Measurements from ENCODE around the gene POLA1. TPM values are rescaled to one million over a fixed set of nuclear protein-coding genes. Genes with fewer than 3 reads are reported as not detected.

Gene POLA1
- total RNA-seq, 1 donor from 2014 or later: 13.2 TPM

GRCh38 chrX:25018682-25019081 lies 325.0 kb downstream of the POLA1 start:
- H3K27me3 Mint-ChIP-seq (ENCODE audit: unreplicated experiment): peaks cover 8% of the 10 kb centered on the region
- H3K9me3 Mint-ChIP-seq (ENCODE audit: unreplicated experiment): peaks cover 11% of the 10 kb centered on the region
- no peak overlapping the region for H3K27ac Mint-ChIP-seq (ENCODE audit: unreplicated experiment)
- peaks cover 15% of the 10 kb centered on the region for H3K4me1 Mint-ChIP-seq (ENCODE audit: low read depth, unreplicated experiment)
- TF ChIP-seq, protein P1, sequence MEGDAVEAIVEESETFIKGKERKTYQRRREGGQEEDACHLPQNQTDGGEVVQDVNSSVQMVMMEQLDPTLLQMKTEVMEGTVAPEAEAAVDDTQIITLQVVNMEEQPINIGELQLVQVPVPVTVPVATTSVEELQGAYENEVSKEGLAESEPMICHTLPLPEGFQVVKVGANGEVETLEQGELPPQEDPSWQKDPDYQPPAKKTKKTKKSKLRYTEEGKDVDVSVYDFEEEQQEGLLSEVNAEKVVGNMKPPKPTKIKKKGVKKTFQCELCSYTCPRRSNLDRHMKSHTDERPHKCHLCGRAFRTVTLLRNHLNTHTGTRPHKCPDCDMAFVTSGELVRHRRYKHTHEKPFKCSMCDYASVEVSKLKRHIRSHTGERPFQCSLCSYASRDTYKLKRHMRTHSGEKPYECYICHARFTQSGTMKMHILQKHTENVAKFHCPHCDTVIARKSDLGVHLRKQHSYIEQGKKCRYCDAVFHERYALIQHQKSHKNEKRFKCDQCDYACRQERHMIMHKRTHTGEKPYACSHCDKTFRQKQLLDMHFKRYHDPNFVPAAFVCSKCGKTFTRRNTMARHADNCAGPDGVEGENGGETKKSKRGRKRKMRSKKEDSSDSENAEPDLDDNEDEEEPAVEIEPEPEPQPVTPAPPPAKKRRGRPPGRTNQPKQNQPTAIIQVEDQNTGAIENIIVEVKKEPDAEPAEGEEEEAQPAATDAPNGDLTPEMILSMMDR (IDR thresholded peaks at IDR 0.05; ENCODE audit: partially characterized antibody, unreplicated experiment): no peak
- H3K4me3 Mint-ChIP-seq (ENCODE audit: unreplicated experiment): no peak overlapping the region
- no peak for DNase-seq
- no peaks in the 10 kb centered on the region for H3K36me3 Mint-ChIP-seq (ENCODE audit: unreplicated experiment)

DNA sequence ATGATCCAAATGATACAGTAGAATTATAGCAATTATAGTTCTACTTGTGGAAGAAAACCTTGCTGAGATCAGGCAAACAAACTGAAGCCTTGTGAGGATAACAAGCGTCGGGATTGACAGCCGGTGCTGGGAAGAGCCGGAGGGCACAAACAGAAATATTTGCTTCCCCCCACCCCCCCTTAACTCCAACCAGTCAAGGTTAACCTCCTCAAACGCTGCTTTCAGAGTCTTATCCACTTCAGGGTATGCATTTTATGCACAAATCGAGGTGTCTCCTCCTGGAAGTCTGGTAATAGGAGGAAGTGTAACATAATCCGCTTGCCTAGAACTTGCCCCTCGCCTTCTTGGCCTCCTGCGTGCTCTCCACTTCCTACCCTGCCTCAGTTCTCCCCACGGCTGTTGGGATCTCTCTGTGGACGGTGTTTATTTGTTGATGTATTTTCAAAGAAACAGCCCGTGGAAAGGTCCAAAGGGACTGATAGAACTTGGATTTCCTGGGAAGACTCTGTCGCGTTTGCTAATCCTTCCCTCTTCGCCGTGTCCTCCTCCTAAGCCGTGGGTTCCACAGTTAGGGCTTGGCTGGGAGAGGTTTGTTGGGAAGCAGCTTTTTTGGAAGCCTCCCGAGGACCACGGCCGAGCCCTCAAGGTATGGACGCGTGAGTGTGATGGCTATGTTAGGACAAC lies 326.1 kb downstream of the POLA1 start:
- TF ChIP-seq, protein P1 (IDR thresholded peaks at IDR 0.05; ENCODE audit: partially characterized antibody, unreplicated experiment): no peak
- peaks cover 9% of the 10 kb centered on the region for H3K9me3 Mint-ChIP-seq (ENCODE audit: unreplicated experiment)
- H3K4me1 Mint-ChIP-seq (ENCODE audit: low read depth, unreplicated experiment): peaks cover 22% of the 10 kb centered on the region
- no peak overlapping the region for H3K27ac Mint-ChIP-seq (ENCODE audit: unreplicated experiment)
- H3K36me3 Mint-ChIP-seq (ENCODE audit: unreplicated experiment): no peaks in the 10 kb centered on the region
- no peak for DNase-seq
- peak overlapping the region; percentile 57 for H3K4me3 Mint-ChIP-seq (ENCODE audit: unreplicated experiment)
- H3K27me3 Mint-ChIP-seq (ENCODE audit: unreplicated experiment): peaks cover 6% of the 10 kb centered on the region

DNA sequence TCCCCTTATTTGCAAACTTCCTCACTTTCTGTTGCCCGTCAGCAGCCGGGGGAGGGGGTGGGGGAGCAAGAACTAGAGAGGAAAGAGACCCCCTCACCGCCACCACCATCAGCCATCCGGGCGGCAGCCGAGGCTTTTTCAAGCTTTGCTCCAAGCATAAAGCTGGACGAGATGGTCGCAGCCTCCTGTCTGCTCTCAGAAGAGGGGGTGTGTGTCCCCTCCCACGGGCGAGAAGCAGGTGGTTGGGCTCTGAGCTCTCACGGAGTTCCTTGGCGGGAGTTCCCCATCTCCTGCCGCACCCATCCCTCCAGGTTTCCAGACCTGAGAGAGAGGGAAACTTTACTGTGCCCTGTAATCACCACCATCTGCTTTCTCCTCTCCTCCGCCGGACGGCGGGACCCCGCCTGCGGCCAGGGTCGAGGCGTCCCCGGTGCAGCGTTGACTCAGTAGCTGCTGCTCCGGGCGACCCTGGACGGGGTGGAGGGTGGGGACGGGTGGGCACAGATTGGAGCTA lies 326.7 kb downstream of the POLA1 start:
- Mint-ChIP-seq H3K36me3 (ENCODE audit: unreplicated experiment) (no peaks in the 10 kb centered on the region), H3K9me3 (ENCODE audit: unreplicated experiment) (peaks cover 9% of the 10 kb centered on the region), H3K4me1 (ENCODE audit: low read depth, unreplicated experiment) (peaks cover 22% of the 10 kb centered on the region), H3K27ac (ENCODE audit: unreplicated experiment) (no peak overlapping the region), H3K4me3 (ENCODE audit: unreplicated experiment) (peak overlapping the region; percentile 57), H3K27me3 (ENCODE audit: unreplicated experiment) (peaks cover 6% of the 10 kb centered on the region)
- TF ChIP-seq, protein P1 (IDR thresholded peaks at IDR 0.05; ENCODE audit: partially characterized antibody, unreplicated experiment): no peak
- no peak for DNase-seq

DNA sequence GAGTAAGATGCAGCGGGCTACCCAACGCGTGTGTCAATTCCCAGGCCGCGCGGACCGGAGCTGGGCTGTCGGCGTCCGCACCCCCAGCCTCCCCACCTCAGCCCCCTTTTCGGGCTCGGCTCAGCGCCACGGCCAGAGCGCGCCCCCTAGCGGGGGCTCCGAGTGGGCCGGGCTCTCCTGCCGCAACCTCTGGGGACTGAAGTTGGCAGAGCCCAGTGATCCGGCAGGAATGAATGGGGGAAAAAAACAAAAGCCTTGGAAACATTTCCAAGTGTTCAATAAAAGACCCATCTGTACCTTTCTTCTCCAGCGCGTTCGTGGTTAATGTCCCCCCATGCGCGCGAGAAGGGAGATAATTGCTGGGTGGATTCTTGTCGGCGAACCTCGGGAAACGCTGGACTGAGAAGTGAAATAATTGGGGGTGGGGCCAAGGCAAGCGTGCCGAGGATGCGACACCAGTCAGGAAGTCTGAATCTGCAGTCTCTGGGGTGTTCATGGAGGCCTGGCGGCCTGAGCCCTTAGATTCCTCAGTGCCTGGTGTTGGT lies 327.3 kb downstream of the POLA1 start:
- TF ChIP-seq, protein P1 (IDR thresholded peaks at IDR 0.05; ENCODE audit: partially characterized antibody, unreplicated experiment): peak; percentile 83
- peak overlapping the region; percentile 64 for H3K4me3 Mint-ChIP-seq (ENCODE audit: unreplicated experiment)
- peaks cover 8% of the 10 kb centered on the region for H3K9me3 Mint-ChIP-seq (ENCODE audit: unreplicated experiment)

More for the DNA sequence above, 327.3 kb downstream of the POLA1 start:
- Mint-ChIP-seq H3K36me3 (ENCODE audit: unreplicated experiment) (no peaks in the 10 kb centered on the region), H3K4me1 (ENCODE audit: low read depth, unreplicated experiment) (peaks cover 22% of the 10 kb centered on the region), H3K27ac (ENCODE audit: unreplicated experiment) (no peak overlapping the region), H3K27me3 (ENCODE audit: unreplicated experiment) (peaks cover 6% of the 10 kb centered on the region)
- DNase-seq: peak; percentile 60
